Smooth muscle cell (in vitro differentiated cells): ENCODE results near the gene ULK2. TPM values are rescaled to one million over a fixed set of nuclear protein-coding genes. Genes with fewer than 3 reads are reported as not detected.
A peak's percentile ranks its signal among the peaks of the same experiment; 100 is the strongest.

ENCODE experiments used
- DNase-seq: peaks from one replicate; lab custom pipeline; 2025; ENCODE audit not compliant: unreplicated experiment; lab: John Stamatoyannopoulos, UW
- H2AFZ ChIP-seq: fragments of 200-600 bp; sonication (generic); 2 replicates; pipeline ENCODE4 v1.6.0; 2016; ENCODE audit warnings: antibody characterized with exemption, low read depth, mild to moderate bottlenecking
- H3F3A ChIP-seq: fragments of 200-600 bp; sonication (generic); 2 replicates; pipeline ENCODE4 v1.6.0; 2017; ENCODE audit warnings: antibody characterized with exemption, low read depth
- H3K27ac ChIP-seq: fragments of 200-600 bp; sonication (generic); 2 replicates; pipeline ENCODE4 v1.5.1; 2016; ENCODE audit warnings: low read depth, mild to moderate bottlenecking
- H3K27me3 ChIP-seq: fragments of 200-600 bp; sonication (generic); 2 replicates; pipeline ENCODE4 v1.6.1; 2016; ENCODE audit warnings: low read depth, mild to moderate bottlenecking
- H3K36me3 ChIP-seq: fragments of 200-600 bp; sonication (generic); 2 replicates; pipeline ENCODE4 v1.5.1; 2016; ENCODE audit warnings: low read depth
- H3K4me1 ChIP-seq: fragments of 200-600 bp; sonication (generic); 2 replicates; pipeline ENCODE4 v1.5.1; 2016; ENCODE audit warnings: low read depth
- H3K4me2 ChIP-seq: fragments of 200-600 bp; sonication (generic); 2 replicates; pipeline ENCODE4 v1.6.0; 2016; ENCODE audit warnings: mild to moderate bottlenecking
- H3K4me3 ChIP-seq: fragments of 200-600 bp; sonication (generic); 2 replicates; pipeline ENCODE4 v1.5.1; 2016; ENCODE audit warnings: mild to moderate bottlenecking
- H3K79me2 ChIP-seq: fragments of 200-600 bp; sonication (generic); 2 replicates; pipeline ENCODE4 v1.6.0; 2016; ENCODE audit warnings: low read depth, mild to moderate bottlenecking
- H3K9ac ChIP-seq: fragments of 200-600 bp; sonication (generic); 2 replicates; pipeline ENCODE4 v1.6.0; 2016; ENCODE audit warnings: low read depth
- H3K9me3 ChIP-seq: fragments of 200-600 bp; sonication (generic); replicated peaks from 2 replicates; pipeline ENCODE4 v1.5.1; 2016; ENCODE audit warnings: low read depth
- H4K20me1 ChIP-seq: fragments of 200-600 bp; sonication (generic); 2 replicates; pipeline ENCODE4 v1.6.0; 2016; ENCODE audit warnings: low read depth
- WGBS: methylation state at CpG from one replicate; pipeline ENCODE4 v1.1.7; 2016; ENCODE audit warnings: low lambda C conversion rate; 5-methylcytosine and 5-hydroxymethylcytosine counted together
- polyA plus RNA-seq: library from polyadenylated mRNA; unstranded; fragments of >200 nt; fragmentation: Nextera tagmentation; extraction: Ambion mirVana; gene quantifications from 2 replicates; pipeline ENCODE4 v1.2.1, GENCODE V29; 2016
- total RNA-seq: library from RNA; depleted of rRNA; stranded (reverse); fragments of >200 nt; gene quantifications from 2 replicates; pipeline ENCODE4 v1.2.3, GENCODE V29; 2014
- TF ChIP-seq, protein P1 (sequence below): fragments of 200-600 bp; sonication (generic); IDR thresholded peaks from 2 replicates; pipeline ENCODE4 v1.5.1; 2017; ENCODE audit warnings: borderline replicate concordance, mild to moderate bottlenecking, antibody characterized with exemption; ENCODE audit not compliant: insufficient read depth, poor library complexity, severe bottlenecking

Gene ULK2
- total and polyA plus RNA-seq, 2 experiments from 2014 or later, result 9.7 to 24.0 TPM

DNA sequence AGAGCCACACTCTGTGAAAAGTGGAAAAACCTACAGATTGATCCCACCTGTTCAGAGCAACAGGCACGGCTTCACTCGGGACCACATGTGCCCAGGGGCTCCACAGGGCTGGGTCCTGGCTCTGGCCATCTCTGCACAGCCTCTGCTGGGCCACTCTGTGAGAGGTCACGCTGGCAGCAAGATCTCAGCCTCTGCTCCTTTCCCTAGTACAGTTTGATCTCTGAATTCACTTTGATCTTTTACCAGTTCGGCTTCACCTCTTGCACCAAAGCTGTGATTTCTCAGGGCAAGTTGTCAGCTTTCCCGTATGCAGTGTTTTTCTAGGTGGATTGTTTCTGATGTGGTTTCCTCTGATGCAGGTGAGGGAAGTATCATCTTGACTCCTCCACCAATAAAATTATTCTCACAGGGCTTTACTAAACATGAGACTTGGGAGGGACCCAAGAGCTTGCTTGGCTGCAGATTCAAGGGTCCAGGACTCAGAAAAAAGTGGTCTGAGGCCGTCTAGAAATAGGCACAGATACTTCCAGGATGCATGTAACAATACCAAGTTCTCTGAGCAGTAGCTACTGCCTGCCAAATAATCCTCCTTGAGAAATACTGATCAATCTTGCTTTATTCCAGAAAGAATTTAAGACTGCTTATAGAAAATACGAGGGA is 95.6 kb downstream of the ULK2 start:
- Histone ChIP-seq H2AFZ (no peak overlapping the region), H3K4me3 (no peak overlapping the region), H3K27me3 (no peaks in the 10 kb centered on the region), H3K4me1 (no peaks in the 10 kb centered on the region), H3K36me3 (peaks cover 9% of the 10 kb centered on the region), H3F3A (peaks cover 4% of the 10 kb centered on the region), H3K9me3 (no peaks in the 10 kb centered on the region), H3K79me2 (no peaks in the 10 kb centered on the region), H3K4me2 (no peak overlapping the region), H3K27ac (no peak overlapping the region), H4K20me1 (no peaks in the 10 kb centered on the region), H3K9ac (no peak overlapping the region)
- TF ChIP-seq, protein P1, sequence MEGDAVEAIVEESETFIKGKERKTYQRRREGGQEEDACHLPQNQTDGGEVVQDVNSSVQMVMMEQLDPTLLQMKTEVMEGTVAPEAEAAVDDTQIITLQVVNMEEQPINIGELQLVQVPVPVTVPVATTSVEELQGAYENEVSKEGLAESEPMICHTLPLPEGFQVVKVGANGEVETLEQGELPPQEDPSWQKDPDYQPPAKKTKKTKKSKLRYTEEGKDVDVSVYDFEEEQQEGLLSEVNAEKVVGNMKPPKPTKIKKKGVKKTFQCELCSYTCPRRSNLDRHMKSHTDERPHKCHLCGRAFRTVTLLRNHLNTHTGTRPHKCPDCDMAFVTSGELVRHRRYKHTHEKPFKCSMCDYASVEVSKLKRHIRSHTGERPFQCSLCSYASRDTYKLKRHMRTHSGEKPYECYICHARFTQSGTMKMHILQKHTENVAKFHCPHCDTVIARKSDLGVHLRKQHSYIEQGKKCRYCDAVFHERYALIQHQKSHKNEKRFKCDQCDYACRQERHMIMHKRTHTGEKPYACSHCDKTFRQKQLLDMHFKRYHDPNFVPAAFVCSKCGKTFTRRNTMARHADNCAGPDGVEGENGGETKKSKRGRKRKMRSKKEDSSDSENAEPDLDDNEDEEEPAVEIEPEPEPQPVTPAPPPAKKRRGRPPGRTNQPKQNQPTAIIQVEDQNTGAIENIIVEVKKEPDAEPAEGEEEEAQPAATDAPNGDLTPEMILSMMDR, result no peak
- 81% methylated on average over 7 of the region's 7 CpGs for WGBS
- DNase-seq, result no peak

DNA sequence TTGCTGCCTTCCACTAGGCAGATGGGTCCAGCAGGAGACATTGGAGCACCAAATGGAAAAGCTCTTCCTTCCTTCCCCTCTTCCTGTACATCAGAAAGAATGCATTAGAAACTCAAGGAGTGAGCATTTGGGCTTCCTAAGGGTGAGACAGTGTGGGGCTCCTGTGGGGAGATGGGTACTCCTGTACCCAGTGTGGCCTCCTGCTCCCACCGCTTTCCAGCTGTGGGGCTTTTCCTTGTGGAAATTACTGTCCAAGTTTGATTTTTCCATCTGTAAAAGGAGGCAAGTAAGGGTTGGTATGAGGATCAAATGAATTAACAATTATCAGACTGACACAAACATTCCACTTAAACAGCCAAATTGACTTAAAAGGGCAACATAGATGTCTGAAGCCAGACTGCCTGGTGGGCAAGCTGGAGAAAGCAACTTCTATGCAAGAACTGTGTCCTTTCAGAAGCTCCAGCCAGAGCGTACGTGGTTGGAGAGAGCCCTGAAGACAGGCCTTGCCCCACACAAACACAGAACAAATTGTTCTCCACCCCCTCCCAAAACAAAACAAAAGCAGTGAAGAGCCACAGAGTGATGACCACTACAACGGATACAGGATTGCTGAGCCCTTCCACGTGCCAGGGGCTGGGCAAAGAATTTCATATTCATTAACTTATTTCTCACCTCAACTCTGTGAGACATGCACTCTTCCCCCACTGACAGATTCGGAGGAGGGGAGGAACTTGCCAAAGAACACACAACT is 96.6 kb downstream of the ULK2 start:
- H3K27ac ChIP-seq, result peak overlapping the region; percentile 43
- H3K79me2 ChIP-seq, result no peaks in the 10 kb centered on the region
- H3F3A ChIP-seq, result peaks cover 4% of the 10 kb centered on the region
- 76% methylated on average over 6 of the region's 6 CpGs for WGBS
- no peak overlapping the region for H2AFZ ChIP-seq
- no peaks in the 10 kb centered on the region for H3K9me3 ChIP-seq
- no peak overlapping the region for H3K9ac ChIP-seq
- no peaks in the 10 kb centered on the region for H3K4me1 ChIP-seq
- no peaks in the 10 kb centered on the region for H3K27me3 ChIP-seq
- TF ChIP-seq, protein P1, result no peak
- H4K20me1 ChIP-seq, result no peaks in the 10 kb centered on the region
- no peak for DNase-seq
- peaks cover 9% of the 10 kb centered on the region for H3K36me3 ChIP-seq
- H3K4me3 ChIP-seq, result no peak overlapping the region
- no peak overlapping the region for H3K4me2 ChIP-seq

DNA sequence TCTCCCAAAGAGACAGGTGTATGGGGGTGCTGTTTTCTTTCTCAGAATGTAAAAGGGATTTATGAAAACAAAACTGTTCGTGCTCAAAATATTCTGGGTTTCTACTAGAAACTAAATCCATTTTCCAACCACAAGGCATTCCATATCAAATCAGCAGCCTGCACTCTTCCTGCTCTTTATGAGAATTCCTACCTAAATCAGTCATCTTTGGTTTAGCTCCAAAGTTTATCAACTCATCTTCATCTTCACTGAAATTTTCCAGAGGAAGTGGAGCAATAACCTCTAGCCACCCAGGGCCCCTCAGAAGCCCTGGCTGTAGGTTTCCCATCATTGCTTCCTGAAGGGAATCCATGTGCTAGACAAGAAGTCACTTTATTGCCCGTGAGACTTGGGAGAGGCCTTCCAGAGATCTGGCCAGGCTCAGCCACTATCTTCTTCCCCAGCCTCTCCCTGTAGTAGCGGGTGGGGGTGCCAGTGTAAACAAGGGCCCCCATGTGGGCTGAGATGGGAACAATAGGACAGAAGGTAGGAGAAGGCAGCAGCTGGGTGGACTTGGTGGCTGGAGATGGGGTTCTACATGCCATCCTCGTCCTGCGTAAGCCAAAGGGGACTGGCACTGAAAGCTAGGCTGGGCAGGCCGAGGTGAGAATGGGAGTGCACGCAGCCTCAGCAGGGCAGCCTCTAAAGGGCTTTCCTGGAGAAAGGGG is 97.6 kb downstream of the ULK2 start:
- H2AFZ ChIP-seq, result no peak overlapping the region
- no peaks in the 10 kb centered on the region for H3K9me3 ChIP-seq
- H3K4me1 ChIP-seq, result no peaks in the 10 kb centered on the region
- H4K20me1 ChIP-seq, result no peaks in the 10 kb centered on the region
- TF ChIP-seq, protein P1, result no peak
- no peak overlapping the region for H3K4me3 ChIP-seq
- peak overlapping the region; percentile 38 for H3K27ac ChIP-seq
- H3K27me3 ChIP-seq, result no peaks in the 10 kb centered on the region
- H3K36me3 ChIP-seq, result no peaks in the 10 kb centered on the region
- no peak overlapping the region for H3K9ac ChIP-seq
- 61% methylated on average over 7 of the region's 7 CpGs for WGBS
- H3K4me2 ChIP-seq, result peak overlapping the region; percentile 22
- H3F3A ChIP-seq, result peaks cover 4% of the 10 kb centered on the region
- no peaks in the 10 kb centered on the region for H3K79me2 ChIP-seq
- no peak for DNase-seq
